ENCODE data around the gene PACS1.

Gene PACS1

GRCh38 chr11:66157182-66157864, 87.3 kb downstream of the PACS1 start:
- Histone ChIP-seq H3K27me3 (ENCODE audit: insufficient read depth, low read length, poor library complexity) (no peaks in the 10 kb centered on the region), H3K79me1 (ENCODE audit: low read length) (no peaks in the 10 kb centered on the region), H3K36me3 (ENCODE audit: control insufficient read depth, insufficient read depth, low read length) (no peaks in the 10 kb centered on the region), H3K4me1 (ENCODE audit: control insufficient read depth, low read depth, low read length) (peaks cover 7% of the 10 kb centered on the region), H2BK120ac (ENCODE audit: low read depth, low read length) (no peak overlapping the region), H3K4me2 (ENCODE audit: low read length) (no peak overlapping the region), H2BK5ac (ENCODE audit: low read length) (no peak overlapping the region), H3K56ac (ENCODE audit: low read length) (no peak overlapping the region), H3K23ac (ENCODE audit: low read length) (no peak overlapping the region), H3K79me2 (ENCODE audit: control insufficient read depth, insufficient read depth, low read length) (no peaks in the 10 kb centered on the region), H4K5ac (ENCODE audit: low read length) (no peak overlapping the region), H3K27ac (ENCODE audit: low read depth, low read length) (peak overlapping the region; percentile 15), H2AK5ac (ENCODE audit: low read length) (no peak overlapping the region), H3K4ac (ENCODE audit: low read depth, low read length) (no peak overlapping the region), H3K9ac (ENCODE audit: low read length) (no peak overlapping the region), H3K18ac (ENCODE audit: low read length) (no peak overlapping the region), H4K8ac (ENCODE audit: low read depth, low read length) (no peak overlapping the region), H2BK15ac (replicated peaks; ENCODE audit: low read depth) (no peak overlapping the region), H3K4me3 (ENCODE audit: low read length) (no peak overlapping the region)
- DNase-seq = peak; percentile 57

GRCh38 chr11:66158156-66158555, 88.1 kb downstream of the PACS1 start:
- no peaks in the 10 kb centered on the region for H3K79me2 ChIP-seq (ENCODE audit: control insufficient read depth, insufficient read depth, low read length)

GRCh38 chr11:66159324-66159984, 89.4 kb downstream of the PACS1 start:
- WGBS (ENCODE audit: extremely low coverage, insufficient coverage, low lambda C conversion rate) = no CpG with 5 or more reads among the region's 8 CpGs
- peak overlapping the region; percentile 14 for H3K27ac ChIP-seq (ENCODE audit: low read depth, low read length)
- no peak overlapping the region for H3K4ac ChIP-seq (ENCODE audit: low read depth, low read length)
- H2BK15ac ChIP-seq (replicated peaks; ENCODE audit: low read depth) = no peak overlapping the region
- H3K36me3 ChIP-seq (ENCODE audit: control insufficient read depth, insufficient read depth, low read length) = no peaks in the 10 kb centered on the region
- H4K8ac ChIP-seq (ENCODE audit: low read depth, low read length) = no peak overlapping the region
- H3K18ac ChIP-seq (ENCODE audit: low read length) = no peak overlapping the region
- no peak overlapping the region for H2BK120ac ChIP-seq (ENCODE audit: low read depth, low read length)
- H2AK5ac ChIP-seq (ENCODE audit: low read length) = peak overlapping the region; percentile 54
- no peak overlapping the region for H4K5ac ChIP-seq (ENCODE audit: low read length)
- H3K4me1 ChIP-seq (ENCODE audit: control insufficient read depth, low read depth, low read length) = peaks cover 7% of the 10 kb centered on the region
- H3K23ac ChIP-seq (ENCODE audit: low read length) = no peak overlapping the region
- H3K4me2 ChIP-seq (ENCODE audit: low read length) = no peak overlapping the region
- peak overlapping the region; percentile 2 for H3K56ac ChIP-seq (ENCODE audit: low read length)
- no peaks in the 10 kb centered on the region for H3K79me2 ChIP-seq (ENCODE audit: control insufficient read depth, insufficient read depth, low read length)
- no peak for DNase-seq
- H2BK5ac ChIP-seq (ENCODE audit: low read length) = no peak overlapping the region
- H3K4me3 ChIP-seq (ENCODE audit: low read length) = no peak overlapping the region
- no peak overlapping the region for H3K9ac ChIP-seq (ENCODE audit: low read length)
- no peaks in the 10 kb centered on the region for H3K79me1 ChIP-seq (ENCODE audit: low read length)
- H3K27me3 ChIP-seq (ENCODE audit: insufficient read depth, low read length, poor library complexity) = no peaks in the 10 kb centered on the region

More at GRCh38 chr11:66158156-66158555, 88.1 kb downstream of the PACS1 start:
- Histone ChIP-seq H2BK5ac (ENCODE audit: low read length) (no peak overlapping the region), H3K36me3 (ENCODE audit: control insufficient read depth, insufficient read depth, low read length) (no peaks in the 10 kb centered on the region), H3K56ac (ENCODE audit: low read length) (no peak overlapping the region), H4K8ac (ENCODE audit: low read depth, low read length) (no peak overlapping the region), H3K4me2 (ENCODE audit: low read length) (no peak overlapping the region), H3K4me1 (ENCODE audit: control insufficient read depth, low read depth, low read length) (peaks cover 7% of the 10 kb centered on the region), H3K4ac (ENCODE audit: low read depth, low read length) (no peak overlapping the region), H4K5ac (ENCODE audit: low read length) (no peak overlapping the region), H3K79me1 (ENCODE audit: low read length) (no peaks in the 10 kb centered on the region), H2BK120ac (ENCODE audit: low read depth, low read length) (no peak overlapping the region), H3K4me3 (ENCODE audit: low read length) (no peak overlapping the region), H2AK5ac (ENCODE audit: low read length) (no peak overlapping the region), H3K23ac (ENCODE audit: low read length) (no peak overlapping the region), H3K27ac (ENCODE audit: low read depth, low read length) (no peak overlapping the region), H3K27me3 (ENCODE audit: insufficient read depth, low read length, poor library complexity) (no peaks in the 10 kb centered on the region), H3K18ac (ENCODE audit: low read length) (no peak overlapping the region), H3K9ac (ENCODE audit: low read length) (no peak overlapping the region), H2BK15ac (replicated peaks; ENCODE audit: low read depth) (no peak overlapping the region)
- peak; percentile 53 for DNase-seq
- no CpG with 5 or more reads among the region's 5 CpGs for WGBS (ENCODE audit: extremely low coverage, insufficient coverage, low lambda C conversion rate)

GRCh38 chr11:66160709-66161108, 90.6 kb downstream of the PACS1 start:
- H3K4me2 ChIP-seq (ENCODE audit: low read length) = no peak overlapping the region
- H3K9ac ChIP-seq (ENCODE audit: low read length) = no peak overlapping the region
- DNase-seq = no peak
- no peak overlapping the region for H2BK15ac ChIP-seq (replicated peaks; ENCODE audit: low read depth)
- no peak overlapping the region for H4K8ac ChIP-seq (ENCODE audit: low read depth, low read length)
- WGBS (ENCODE audit: extremely low coverage, insufficient coverage, low lambda C conversion rate) = no CpG with 5 or more reads among the region's 5 CpGs
- H3K79me1 ChIP-seq (ENCODE audit: low read length) = no peaks in the 10 kb centered on the region
- H3K18ac ChIP-seq (ENCODE audit: low read length) = no peak overlapping the region
- H2BK5ac ChIP-seq (ENCODE audit: low read length) = no peak overlapping the region
- H3K23ac ChIP-seq (ENCODE audit: low read length) = no peak overlapping the region
- no peaks in the 10 kb centered on the region for H3K27me3 ChIP-seq (ENCODE audit: insufficient read depth, low read length, poor library complexity)
- H2BK120ac ChIP-seq (ENCODE audit: low read depth, low read length) = no peak overlapping the region
- H4K5ac ChIP-seq (ENCODE audit: low read length) = no peak overlapping the region
- no peaks in the 10 kb centered on the region for H3K79me2 ChIP-seq (ENCODE audit: control insufficient read depth, insufficient read depth, low read length)
- no peak overlapping the region for H3K56ac ChIP-seq (ENCODE audit: low read length)
- no peak overlapping the region for H2AK5ac ChIP-seq (ENCODE audit: low read length)
- no peak overlapping the region for H3K4ac ChIP-seq (ENCODE audit: low read depth, low read length)
- H3K27ac ChIP-seq (ENCODE audit: low read depth, low read length) = no peak overlapping the region
- no peak overlapping the region for H3K4me3 ChIP-seq (ENCODE audit: low read length)
- no peaks in the 10 kb centered on the region for H3K36me3 ChIP-seq (ENCODE audit: control insufficient read depth, insufficient read depth, low read length)
- peaks cover 7% of the 10 kb centered on the region for H3K4me1 ChIP-seq (ENCODE audit: control insufficient read depth, low read depth, low read length)

GRCh38 chr11:66168289-66168688, 98.2 kb downstream of the PACS1 start:
- Histone ChIP-seq H3K4me1 (ENCODE audit: control insufficient read depth, low read depth, low read length) (no peaks in the 10 kb centered on the region), H3K27ac (ENCODE audit: low read depth, low read length) (no peak overlapping the region), H4K8ac (ENCODE audit: low read depth, low read length) (no peak overlapping the region), H2BK5ac (ENCODE audit: low read length) (no peak overlapping the region), H2AK5ac (ENCODE audit: low read length) (no peak overlapping the region), H3K79me1 (ENCODE audit: low read length) (peaks cover 3% of the 10 kb centered on the region), H3K18ac (ENCODE audit: low read length) (no peak overlapping the region), H3K36me3 (ENCODE audit: control insufficient read depth, insufficient read depth, low read length) (no peaks in the 10 kb centered on the region), H3K23ac (ENCODE audit: low read length) (no peak overlapping the region), H2BK15ac (replicated peaks; ENCODE audit: low read depth) (no peak overlapping the region), H3K9ac (ENCODE audit: low read length) (no peak overlapping the region), H3K4ac (ENCODE audit: low read depth, low read length) (no peak overlapping the region), H3K79me2 (ENCODE audit: control insufficient read depth, insufficient read depth, low read length) (no peaks in the 10 kb centered on the region), H3K27me3 (ENCODE audit: insufficient read depth, low read length, poor library complexity) (no peaks in the 10 kb centered on the region), H2BK120ac (ENCODE audit: low read depth, low read length) (no peak overlapping the region), H4K5ac (ENCODE audit: low read length) (no peak overlapping the region), H3K4me3 (ENCODE audit: low read length) (no peak overlapping the region), H3K56ac (ENCODE audit: low read length) (no peak overlapping the region), H3K4me2 (ENCODE audit: low read length) (no peak overlapping the region)
- no peak for DNase-seq
- WGBS (ENCODE audit: extremely low coverage, insufficient coverage, low lambda C conversion rate) = no CpG with 5 or more reads among the region's 7 CpGs

Data from mesendoderm (in vitro differentiated cells).